Ascending aorta (tissue), 2 donors: ENCODE data around the gene PCSK7. TPM values are rescaled to one million over a fixed set of nuclear protein-coding genes. Genes with fewer than 3 reads are reported as not detected.

ENCODE experiments used
- DNase-seq, 2 donors: peaks; one replicate each; pipeline ENCODE4 v3.0.0-alpha.2; 2019; ENCODE audit warnings: low spot score in 2 of 2
- H3K27ac ChIP-seq, 2 donors: fragments of 200-600 bp; sonication (generic); one replicate each; pipeline ENCODE4 v1.5.1; 2016 to 2017; ENCODE audit warnings: mild to moderate bottlenecking in 1 of 2
- H3K27me3 ChIP-seq: fragments of 200-600 bp; sonication (generic); one replicate; pipeline ENCODE4 v1.5.1; 2017
- H3K36me3 ChIP-seq, 2 donors: fragments of 200-600 bp; sonication (generic); one replicate each; pipeline ENCODE4 v1.5.1; 2016
- H3K4me1 ChIP-seq, 2 donors: fragments of 200-600 bp; sonication (generic); one replicate each; pipeline ENCODE4 v1.5.1; 2016 to 2017; ENCODE audit warnings: mild to moderate bottlenecking in 1 of 2
- H3K4me3 ChIP-seq, 2 donors: fragments of 200-600 bp; sonication (generic); one replicate each; pipeline ENCODE4 v1.5.1; 2016 to 2017; ENCODE audit warnings: mild to moderate bottlenecking in 1 of 2
- H3K9me3 ChIP-seq, 2 donors: fragments of 200-600 bp; sonication (generic); one replicate each; pipeline ENCODE4 v1.5.1; 2016
- CTCF ChIP-seq, 3 experiments: fragments of 200-600 bp in 2 of 3; fragments of 450-650 bp in 1 of 3; sonication (generic) in 2 of 3; IDR thresholded peaks; one replicate each; pipeline ENCODE4 v1.5.1; 2016 to 2019; ENCODE audit warnings: antibody characterized with exemption in 3 of 3, mild to moderate bottlenecking in 1 of 3, moderate library complexity in 1 of 3
- intact Hi-C: fragments of 100-400 bp; cut with DNase I; formaldehyde crosslinking; loops from one replicate; pipeline ENCODE4 v1.15.1; 2023
- total RNA-seq: library from RNA; depleted of rRNA; stranded (reverse); fragments of >200 nt; gene quantifications from one replicate; pipeline ENCODE4 v1.1.0, GENCODE V29; 2016

PCSK7 gene
- total RNA-seq, 1 donor from 2014 or later, result 112 TPM

GRCh38 chr11:117195258-117195657 lies 36.6 kb downstream of the PCSK7 start:
- peaks cover 0 to 9% of the 10 kb centered on the region in 2 donors for H3K4me1 ChIP-seq
- no peaks in the 10 kb centered on the region for H3K9me3 ChIP-seq
- no peaks in the 10 kb centered on the region for H3K27me3 ChIP-seq
- no peak overlapping the region for H3K27ac ChIP-seq
- H3K4me3 ChIP-seq, result no peak overlapping the region
- H3K36me3 ChIP-seq, result peaks cover 32 to 64% of the 10 kb centered on the region in 2 donors
- TF ChIP-seq CTCF (IDR thresholded peaks at IDR 0.05), result no peak
- intact Hi-C loops, result no loop called here
- no peak for DNase-seq

- Histone ChIP-seq H3K9me3 (no peaks in the 10 kb centered on the region), H3K27me3 (no peaks in the 10 kb centered on the region), H3K4me1 (peaks cover 0 to 9% of the 10 kb centered on the region in 2 donors), H3K27ac (no peak overlapping the region), H3K4me3 (no peak overlapping the region), H3K36me3 (peaks cover 42 to 65% of the 10 kb centered on the region in 2 donors)
- intact Hi-C loops, result no loop called here
- no peak for TF ChIP-seq CTCF (IDR thresholded peaks at IDR 0.05)
- DNase-seq, result no peak
Observed at GRCh38 chr11:117194267-117194666, 37.6 kb downstream of the PCSK7 start.

- Histone ChIP-seq H3K4me3 (no peak overlapping the region), H3K27ac (no peak overlapping the region), H3K27me3 (no peaks in the 10 kb centered on the region), H3K4me1 (peaks cover 0 to 7% of the 10 kb centered on the region in 2 donors), H3K9me3 (no peaks in the 10 kb centered on the region), H3K36me3 (peaks cover 51 to 74% of the 10 kb centered on the region in 2 donors)
- DNase-seq, result no peak
- TF ChIP-seq CTCF (IDR thresholded peaks at IDR 0.05), result no peak
- intact Hi-C loops, result no loop called here
Observed at GRCh38 chr11:117193130-117194020, 38.5 kb downstream of the PCSK7 start.

GRCh38 chr11:117192401-117192875 lies 39.4 kb downstream of the PCSK7 start:
- Histone ChIP-seq H3K27me3 (no peaks in the 10 kb centered on the region), H3K27ac (no peak overlapping the region), H3K4me3 (no peak overlapping the region), H3K4me1 (peaks cover 0 to 2% of the 10 kb centered on the region in 2 donors), H3K36me3 (peaks cover 60 to 84% of the 10 kb centered on the region in 2 donors), H3K9me3 (no peaks in the 10 kb centered on the region)
- intact Hi-C loops, result no loop called here
- DNase-seq, result no peak
- TF ChIP-seq CTCF (IDR thresholded peaks at IDR 0.05), result no peak

GRCh38 chr11:117191680-117192400 lies 40.0 kb downstream of the PCSK7 start:
- Histone ChIP-seq H3K4me1 (no peaks in the 10 kb centered on the region), H3K27me3 (no peaks in the 10 kb centered on the region), H3K27ac (no peak overlapping the region), H3K9me3 (no peaks in the 10 kb centered on the region), H3K36me3 (peaks cover 66 to 87% of the 10 kb centered on the region in 2 donors), H3K4me3 (no peak overlapping the region)
- DNase-seq, result no peak
- intact Hi-C loops, result no loop called here
- TF ChIP-seq CTCF (IDR thresholded peaks at IDR 0.05), result no peak
